D341Med (cell line): ENCODE measurements around the gene PLS3.

Experiments
- DNase-seq: peaks from one replicate; pipeline ENCODE4 v3.0.0; 2012; ENCODE audit warnings: low spot score

PLS3 gene

DNA sequence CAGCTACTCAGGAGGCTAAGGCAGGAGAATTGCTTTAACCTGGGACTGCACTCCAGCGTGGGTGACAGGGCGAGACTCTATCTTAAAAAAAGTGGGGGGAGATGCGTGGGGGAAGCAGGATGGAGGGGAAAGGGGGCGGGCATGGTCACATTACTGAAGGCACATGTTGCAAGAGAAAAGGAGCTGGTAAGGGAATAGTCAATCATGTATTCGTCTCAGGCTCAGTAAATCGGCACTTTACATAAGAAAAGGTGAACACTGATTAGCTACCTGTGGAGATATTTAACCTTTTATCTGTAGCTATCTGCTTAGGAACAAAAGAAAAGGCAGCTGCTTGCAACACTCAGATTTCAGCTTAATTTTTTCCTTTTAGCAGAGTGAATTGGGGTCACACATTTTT is 132.5 kb downstream of the PLS3 start:
- no peak for DNase-seq

- no peak for DNase-seq
Measured at GRCh38 chrX:115694028-115694427, 133.1 kb downstream of the PLS3 start.

DNA sequence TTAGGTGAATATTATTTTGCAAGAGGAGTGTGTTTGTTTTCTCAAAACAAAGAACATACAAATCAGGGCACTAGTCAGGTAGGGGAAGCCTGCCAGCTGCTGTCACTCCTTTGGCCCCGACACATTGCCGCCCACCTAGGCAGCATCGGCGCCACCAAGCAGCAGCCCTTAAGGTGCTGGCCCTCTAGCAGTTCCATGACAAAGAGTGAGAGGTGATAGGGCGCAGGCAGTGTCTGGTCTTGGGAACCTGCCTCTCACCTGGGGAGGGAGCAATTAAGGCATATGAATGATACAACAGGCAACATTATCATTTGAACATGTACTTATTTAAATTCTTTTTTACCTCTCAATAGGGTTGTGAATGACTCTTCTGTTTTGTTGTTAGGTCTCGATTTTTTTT is 135.1 kb downstream of the PLS3 start:
- no peak for DNase-seq

GRCh38 chrX:115696939-115697338 is 136.0 kb downstream of the PLS3 start:
- DNase-seq: no peak

DNA sequence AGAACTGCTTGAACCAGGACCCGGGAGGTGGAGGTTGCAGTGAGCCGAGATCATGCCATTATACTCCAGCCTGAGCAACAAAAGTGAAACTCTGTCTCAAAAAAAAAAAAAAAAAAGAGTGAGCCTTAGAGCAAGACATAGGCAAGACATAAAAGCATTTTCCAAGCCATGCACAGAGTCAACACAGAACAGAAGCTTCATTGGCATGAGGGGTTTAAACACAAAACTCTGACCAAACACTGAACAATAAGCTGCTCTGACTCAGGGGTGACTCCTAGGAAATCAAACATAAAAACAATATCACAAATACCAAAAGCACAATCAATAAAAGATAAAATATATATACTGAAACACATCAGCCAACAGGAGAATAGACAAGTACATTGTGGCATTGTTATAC is 136.8 kb downstream of the PLS3 start:
- no peak for DNase-seq
